Muscle of leg (tissue), 11 donors: ENCODE results near the gene NLRC3. TPM values are rescaled to one million over a fixed set of nuclear protein-coding genes. Genes with fewer than 3 reads are reported as not detected.

Experiments used
- DNase-seq: peaks from one replicate; pipeline ENCODE4 v3.0.0; 2013
- H3K27ac ChIP-seq: one replicate; pipeline ENCODE4 v1.5.1; 2013; ENCODE audit warnings: mild to moderate bottlenecking, low read length, control low read depth
- H3K27me3 ChIP-seq: one replicate; pipeline ENCODE4 v1.6.1; 2013; ENCODE audit warnings: low read length; ENCODE audit not compliant: control insufficient read depth, insufficient read depth
- H3K36me3 ChIP-seq: one replicate; pipeline ENCODE4 v1.6.1; 2013; ENCODE audit warnings: low read length; ENCODE audit not compliant: control insufficient read depth, insufficient read depth
- H3K4me1 ChIP-seq: one replicate; pipeline ENCODE4 v1.6.1; 2013; ENCODE audit warnings: low read length; ENCODE audit not compliant: control insufficient read depth, insufficient read depth
- H3K4me3 ChIP-seq: one replicate; pipeline ENCODE4 v1.5.1; 2013; ENCODE audit warnings: low read length, control low read depth
- H3K9me3 ChIP-seq: replicated peaks from 2 replicates; pipeline ENCODE4 v1.6.1; 2013; ENCODE audit warnings: low read depth, low read length; ENCODE audit not compliant: control insufficient read depth
- whole genome bisulfite sequencing: methylation state at CpG from one replicate; pipeline ENCODE4 v1.1.5; 2013; ENCODE audit warnings: missing lambda C conversion rate; ENCODE audit not compliant: insufficient coverage; 5-methylcytosine and 5-hydroxymethylcytosine counted together
- polyA plus RNA-seq, 8 donors: library from polyadenylated mRNA; unstranded; fragments of 120-200 nt; gene quantifications; one replicate each; pipeline versions ENCODE4 v1.2.1 to v1.2.3, GENCODE V29; 2013; ENCODE audit warnings: inconsistent platforms in 1 of 8, low replicate concordance in 1 of 8; ENCODE audit not compliant: insufficient read length in 8 of 8, insufficient read depth in 1 of 8
- total RNA-seq: library from RNA; stranded (reverse); fragments of 120-200 nt; gene quantifications from one replicate; pipeline ENCODE4 v1.2.4, GENCODE V29; 2013

Gene NLRC3
- total and polyA plus RNA-seq, 9 donors = 0.58 to 1.2 (median 1.00) TPM

DNA sequence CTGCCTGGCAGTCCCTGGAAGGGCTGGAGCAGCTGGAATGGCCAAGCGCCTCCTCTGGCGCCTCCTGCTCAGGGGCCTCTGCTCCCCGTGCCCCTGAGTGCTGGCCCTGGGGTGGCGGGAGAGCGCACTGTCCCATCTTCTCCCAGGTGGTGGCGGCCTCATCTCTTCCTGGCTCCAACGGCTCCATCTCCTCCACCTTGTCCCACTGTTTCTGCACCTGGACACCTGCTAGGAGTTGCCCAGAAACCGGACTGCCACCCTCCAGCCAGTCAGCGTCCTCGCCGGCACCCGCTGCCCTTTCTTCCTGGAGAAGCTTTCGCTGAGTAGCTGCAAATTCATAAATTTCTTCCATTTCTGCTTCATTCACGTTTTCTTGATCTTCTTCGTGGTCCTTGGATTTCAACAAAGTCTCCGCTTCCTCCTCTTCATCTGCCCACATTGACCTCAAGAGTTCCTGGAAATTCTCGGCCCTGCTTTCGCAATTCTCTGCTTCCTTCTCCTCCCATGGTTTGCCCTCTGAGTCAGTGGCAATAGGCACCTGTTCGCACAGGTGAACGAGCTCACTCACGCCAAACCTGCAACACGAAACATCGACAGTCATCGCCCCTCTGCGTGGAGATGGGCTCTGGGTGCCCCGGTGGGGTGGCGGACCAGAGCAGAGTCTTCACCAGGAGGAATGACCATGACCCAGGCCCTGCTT, 13.7 kb upstream of the NLRC3 start:
- Histone ChIP-seq H3K4me1 (no peaks in the 10 kb centered on the region), H3K9me3 (no peaks in the 10 kb centered on the region), H3K36me3 (peaks cover 61% of the 10 kb centered on the region), H3K27me3 (no peaks in the 10 kb centered on the region), H3K27ac (no peak overlapping the region), H3K4me3 (no peak overlapping the region)
- peak; percentile 56 for DNase-seq
- 91% methylated on average over 27 of the region's 27 CpGs for WGBS

DNA sequence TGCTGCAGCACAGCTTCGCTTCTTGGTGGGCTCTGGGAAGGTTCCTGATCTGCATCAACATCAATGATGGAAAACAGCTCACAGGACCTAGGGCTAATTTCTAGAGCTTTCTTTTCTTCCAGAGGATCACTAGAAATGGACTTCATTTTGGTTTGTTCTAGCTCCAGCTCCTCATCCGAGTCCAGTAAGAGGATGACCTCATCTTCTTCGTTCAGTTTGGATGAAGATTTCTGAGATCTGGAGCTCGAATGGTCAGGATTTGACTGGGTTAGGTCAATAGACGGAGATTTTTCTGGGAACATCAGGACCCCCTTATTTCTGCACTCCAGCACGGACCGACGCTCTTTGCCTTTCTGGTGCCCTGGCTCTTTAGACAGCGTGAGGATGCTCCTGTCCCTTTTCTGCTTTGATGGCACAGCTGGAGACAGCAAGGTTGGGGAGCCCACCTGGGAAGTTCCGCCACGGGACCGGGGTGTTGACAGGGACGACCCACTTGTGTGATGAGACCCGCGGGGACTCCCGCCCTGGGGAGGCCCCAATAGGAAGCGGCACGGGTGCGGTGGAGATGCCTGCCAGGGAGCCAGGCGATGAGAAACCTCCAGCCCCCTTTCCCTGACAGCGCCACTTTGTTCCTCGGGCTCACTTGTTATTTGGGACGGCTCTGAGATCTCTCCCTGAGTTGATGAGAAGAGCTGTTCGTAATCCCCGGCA, 12.9 kb upstream of the NLRC3 start:
- no peak overlapping the region for H3K27ac ChIP-seq
- no peak for DNase-seq
- H3K9me3 ChIP-seq = no peaks in the 10 kb centered on the region
- peaks cover 54% of the 10 kb centered on the region for H3K36me3 ChIP-seq
- no peaks in the 10 kb centered on the region for H3K27me3 ChIP-seq
- 92% methylated on average over 22 of the region's 25 CpGs for WGBS
- H3K4me3 ChIP-seq = no peak overlapping the region
- H3K4me1 ChIP-seq = no peaks in the 10 kb centered on the region

DNA sequence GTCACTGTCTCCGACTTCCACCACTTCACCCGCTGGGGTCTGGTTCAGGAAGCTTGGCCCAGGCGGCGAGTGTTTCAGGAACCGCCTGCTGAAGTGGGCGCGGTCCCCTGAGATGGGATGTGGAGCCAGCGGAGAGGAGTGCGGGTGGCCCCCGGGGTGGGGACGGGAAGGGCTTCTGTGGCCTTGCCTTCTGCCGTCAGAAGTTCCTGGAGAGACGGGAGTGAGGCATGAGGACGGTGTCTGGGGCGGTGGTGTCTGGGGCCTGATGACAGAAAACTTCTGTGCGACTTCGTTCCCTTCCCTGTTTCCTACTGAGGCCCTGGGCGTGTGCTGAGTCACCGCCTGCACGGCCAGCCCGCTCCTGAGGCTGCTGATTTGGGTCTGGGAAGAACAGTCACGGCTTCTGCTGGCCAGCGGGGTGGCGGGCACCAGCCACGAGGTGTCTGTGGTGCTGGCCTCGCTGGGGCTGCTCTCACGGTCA, 12.3 kb upstream of the NLRC3 start:
- peaks cover 52% of the 10 kb centered on the region for H3K36me3 ChIP-seq
- no peaks in the 10 kb centered on the region for H3K4me1 ChIP-seq
- no peak overlapping the region for H3K4me3 ChIP-seq
- no peak for DNase-seq
- H3K9me3 ChIP-seq = no peaks in the 10 kb centered on the region
- no peak overlapping the region for H3K27ac ChIP-seq
- no peaks in the 10 kb centered on the region for H3K27me3 ChIP-seq
- 78% methylated on average over 25 of the region's 27 CpGs for WGBS

DNA sequence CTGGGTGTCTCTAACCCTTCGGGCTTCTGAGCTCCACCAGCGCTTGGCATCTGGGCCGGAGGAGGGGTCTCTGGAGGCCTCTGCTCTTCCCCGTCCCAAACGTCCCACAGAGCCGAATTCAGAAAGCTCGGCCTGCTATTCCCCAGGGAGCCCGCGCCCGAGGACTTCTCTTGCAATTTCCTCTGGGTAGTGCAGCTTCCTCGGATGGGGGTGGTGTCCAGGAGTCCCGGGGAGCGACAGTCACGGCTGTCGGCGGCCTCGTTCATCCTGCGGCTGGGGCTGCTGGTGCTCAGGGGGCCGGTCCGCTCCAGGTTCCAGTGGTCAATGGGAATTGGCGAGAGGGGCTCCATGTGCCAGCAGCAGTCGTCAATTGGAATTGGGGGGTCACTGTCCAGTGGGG, 11.8 kb upstream of the NLRC3 start:
- Histone ChIP-seq H3K4me3 (no peak overlapping the region), H3K27me3 (no peaks in the 10 kb centered on the region), H3K4me1 (no peaks in the 10 kb centered on the region), H3K9me3 (no peaks in the 10 kb centered on the region), H3K27ac (no peak overlapping the region), H3K36me3 (peaks cover 50% of the 10 kb centered on the region)
- WGBS = 89% methylated on average over 17 of the region's 22 CpGs
- DNase-seq = no peak

DNA sequence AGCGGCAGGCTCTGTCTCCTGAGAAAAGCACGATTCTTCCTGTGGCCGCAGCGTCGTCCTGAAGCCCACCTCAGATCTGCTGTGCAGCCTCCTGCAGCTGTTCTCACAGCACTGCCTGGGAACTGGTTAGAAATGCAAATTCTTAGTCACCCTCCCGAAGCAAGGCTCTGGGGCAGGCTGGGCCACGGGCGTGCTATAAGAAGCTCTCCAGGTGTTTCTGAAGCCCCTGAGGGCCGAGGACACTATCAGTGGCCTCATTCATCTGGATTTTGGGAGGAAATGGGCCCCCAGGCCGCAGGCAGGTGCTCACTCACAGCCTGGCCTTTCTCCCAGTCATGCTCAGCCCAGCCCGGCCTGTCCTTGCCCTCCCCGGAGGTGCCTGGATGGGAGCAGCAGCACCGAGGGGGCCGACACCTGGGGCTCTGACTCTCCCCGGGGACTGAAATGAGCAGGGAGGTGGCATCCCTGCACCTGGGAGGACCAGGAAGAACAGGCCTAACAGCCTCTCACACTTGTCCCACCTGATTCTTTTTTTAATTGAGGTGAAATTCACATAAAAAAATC, 10.4 kb upstream of the NLRC3 start:
- peaks cover 60% of the 10 kb centered on the region for H3K36me3 ChIP-seq
- 55% methylated on average over 14 of the region's 15 CpGs for WGBS
- H3K4me1 ChIP-seq = no peaks in the 10 kb centered on the region
- no peak for DNase-seq
- H3K27ac ChIP-seq = no peak overlapping the region
- H3K27me3 ChIP-seq = no peaks in the 10 kb centered on the region
- H3K4me3 ChIP-seq = no peak overlapping the region
- H3K9me3 ChIP-seq = no peaks in the 10 kb centered on the region

DNA sequence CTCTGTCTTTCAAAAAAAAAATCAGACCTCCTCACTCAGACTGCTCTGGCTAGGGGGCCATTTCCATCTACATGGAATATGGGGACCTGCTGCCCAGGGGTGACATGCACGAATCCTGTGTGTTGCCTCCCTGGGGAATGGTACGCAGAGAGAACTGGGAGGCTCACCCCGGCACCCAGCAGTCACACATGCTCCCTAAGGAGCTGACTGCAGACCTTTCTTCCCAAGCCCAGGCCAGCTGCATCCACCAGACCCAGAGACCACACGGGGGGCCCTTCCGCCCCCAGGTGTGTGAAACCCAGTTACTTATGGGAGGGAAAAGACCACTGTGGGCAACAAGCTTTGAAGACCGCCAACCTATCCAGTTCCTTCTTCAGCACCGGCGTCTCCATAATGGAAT, 7.2 kb upstream of the NLRC3 start:
- Histone ChIP-seq H3K27me3 (no peaks in the 10 kb centered on the region), H3K9me3 (no peaks in the 10 kb centered on the region), H3K36me3 (peaks cover 34% of the 10 kb centered on the region), H3K4me3 (no peak overlapping the region), H3K27ac (no peak overlapping the region), H3K4me1 (peaks cover 19% of the 10 kb centered on the region)
- no peak for DNase-seq
- 88% methylated on average over 6 of the region's 8 CpGs for WGBS

DNA sequence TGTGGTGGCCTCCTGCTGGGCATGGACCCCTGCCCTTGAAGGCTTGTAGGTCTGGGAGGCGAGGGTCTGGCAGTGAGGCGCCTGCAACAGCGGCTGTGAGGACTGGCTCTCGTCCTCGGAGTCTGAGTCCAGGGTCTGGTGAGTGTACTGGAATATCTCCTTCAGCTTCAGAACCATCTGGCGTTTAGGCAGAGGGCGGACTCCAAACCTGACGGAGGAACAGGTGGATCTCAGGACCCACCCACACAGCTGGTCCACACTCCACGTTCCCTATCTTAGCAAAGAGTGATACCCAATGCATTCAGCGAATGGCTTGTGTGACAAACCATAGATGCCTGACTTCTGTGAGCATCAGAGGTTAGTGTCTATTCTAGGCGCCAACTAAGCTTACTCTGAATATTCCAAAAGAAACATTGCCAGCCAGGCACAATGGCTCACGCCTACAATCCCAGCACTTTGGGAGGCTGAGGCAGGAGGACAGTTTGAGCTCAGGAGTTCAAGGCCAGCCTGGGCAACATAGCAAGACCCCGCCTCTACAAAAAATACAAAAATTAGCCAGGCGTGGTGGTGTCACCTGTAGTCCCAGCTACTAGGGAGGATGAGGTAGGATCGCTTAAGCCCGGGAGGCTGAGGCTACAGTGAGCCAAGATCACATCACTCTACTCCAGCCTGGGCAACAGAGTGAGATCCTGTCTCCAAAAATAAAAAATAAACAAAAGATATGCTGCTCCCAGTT, 6.3 kb upstream of the NLRC3 start:
- DNase-seq = no peak
- peaks cover 27% of the 10 kb centered on the region for H3K36me3 ChIP-seq
- 90% methylated on average over 7 of the region's 16 CpGs for WGBS
- no peaks in the 10 kb centered on the region for H3K9me3 ChIP-seq
- no peak overlapping the region for H3K4me3 ChIP-seq
- H3K4me1 ChIP-seq = peaks cover 22% of the 10 kb centered on the region
- H3K27me3 ChIP-seq = no peaks in the 10 kb centered on the region
- H3K27ac ChIP-seq = no peak overlapping the region

DNA sequence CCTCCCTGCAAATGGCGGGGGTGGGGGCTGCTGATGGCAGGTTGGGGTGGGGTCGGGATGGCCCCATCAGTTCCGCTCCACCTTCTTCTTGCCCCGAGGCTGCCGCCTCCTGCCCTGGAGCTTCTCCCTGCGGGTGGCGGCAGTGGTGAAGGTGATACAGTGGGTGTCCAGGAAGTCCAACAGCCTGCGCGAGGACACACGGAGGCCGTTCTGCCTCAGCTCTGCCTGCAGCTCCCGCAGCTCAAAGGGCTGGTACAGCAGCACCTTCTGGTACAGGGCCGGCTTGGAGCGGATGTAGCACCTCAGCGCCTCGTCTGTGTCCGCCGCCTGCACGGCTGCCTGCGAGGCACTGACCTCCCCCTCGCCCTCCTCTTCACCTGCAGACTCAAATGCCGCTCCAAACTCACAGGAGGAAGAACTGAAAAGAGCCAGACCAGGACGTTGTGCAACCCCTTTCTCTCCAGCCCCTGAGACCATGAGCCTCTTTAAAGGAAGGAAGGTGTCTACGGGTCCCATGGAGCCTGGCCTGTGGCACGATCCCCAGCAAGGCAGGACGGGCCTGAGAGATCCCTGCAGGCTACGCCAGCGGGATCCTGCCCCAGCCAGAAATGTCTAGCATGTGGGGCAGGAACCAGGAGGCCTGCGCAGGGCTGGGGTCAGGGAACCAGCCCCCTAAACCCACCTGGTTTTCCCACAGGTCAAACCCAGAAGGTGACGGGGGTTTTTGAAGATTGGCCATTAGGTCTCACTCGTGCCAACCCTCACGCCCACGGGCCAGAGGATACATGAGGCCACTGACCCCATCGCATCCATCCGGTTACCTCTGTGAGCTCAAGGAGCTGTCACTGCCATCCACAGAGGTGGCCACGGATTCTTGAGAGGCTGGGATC, 5.3 kb upstream of the NLRC3 start:
- Histone ChIP-seq H3K27ac (no peak overlapping the region), H3K4me3 (no peak overlapping the region), H3K4me1 (peaks cover 22% of the 10 kb centered on the region), H3K27me3 (no peaks in the 10 kb centered on the region), H3K36me3 (peaks cover 22% of the 10 kb centered on the region), H3K9me3 (no peaks in the 10 kb centered on the region)
- WGBS = 91% methylated on average over 28 of the region's 36 CpGs
- DNase-seq = no peak

DNA sequence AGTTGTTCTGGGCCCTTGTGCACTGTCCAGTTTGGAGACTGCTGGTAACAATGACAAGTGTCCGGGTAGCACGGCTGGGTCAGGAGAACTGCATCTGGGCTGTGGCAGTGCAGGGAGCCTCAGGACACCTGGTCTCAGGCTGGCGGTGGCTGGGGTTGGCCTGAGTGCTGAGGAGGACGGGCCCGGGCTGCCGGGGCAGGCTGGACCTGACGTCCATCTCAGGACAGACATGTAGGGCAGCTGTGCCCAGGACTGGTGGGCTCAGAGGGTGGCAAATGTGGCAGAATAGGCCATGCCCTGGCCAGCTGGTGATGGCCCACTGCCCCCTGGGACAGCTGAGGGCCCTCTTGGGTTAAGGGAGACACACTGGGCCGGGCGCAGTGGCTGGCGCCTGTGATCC, 4.2 kb upstream of the NLRC3 start:
- DNase-seq = no peak
- Histone ChIP-seq H3K27ac (no peak overlapping the region), H3K27me3 (peaks cover 2% of the 10 kb centered on the region), H3K4me1 (peaks cover 22% of the 10 kb centered on the region), H3K9me3 (no peaks in the 10 kb centered on the region), H3K4me3 (no peak overlapping the region), H3K36me3 (peaks cover 20% of the 10 kb centered on the region)
- WGBS = 88% methylated on average over 10 of the region's 10 CpGs
